CD4-positive, alpha-beta T cell treated with Interleukin-21 for 1 hour (primary cell): Measurements from ENCODE around the gene GSTT4.
A peak's percentile ranks its signal among the peaks of the same experiment; 100 is the strongest.
"Not testable (repeated sequence)": the region's sequence is repeated elsewhere in the genome, so short reads cannot be mapped to it uniquely, and the experiment has no call there.

ENCODE experiments used
- DNase-seq: peaks from one replicate; pipeline ENCODE4 v3.0.0-alpha.2; 2020

Gene GSTT4

GRCh38 chr22:23986089-23986488 is 19.2 kb downstream of the GSTT4 start:
- DNase-seq = not testable (repeated sequence)

- DNase-seq = no peak
These were observed 20.8 kb downstream of the GSTT4 start for GRCh38 chr22:23984430-23984829.

GRCh38 chr22:23980567-23980966 is 24.7 kb downstream of the GSTT4 start:
- not testable (repeated sequence) for DNase-seq

- DNase-seq = not testable (repeated sequence)
These were observed 25.6 kb downstream of the GSTT4 start, which contains the start of gene GSTT2 for GRCh38 chr22:23979557-23980240. GSTT2 (plus strand) TSS chr22:23980134.

- DNase-seq = not testable (repeated sequence)
These were observed 27.9 kb downstream of the GSTT4 start for GRCh38 chr22:23977304-23977703.

GRCh38 chr22:23974836-23975352 is 30.4 kb downstream of the GSTT4 start:
- DNase-seq = not testable (repeated sequence)

- DNase-seq = not testable (repeated sequence)
These were observed 30.9 kb downstream of the GSTT4 start, which contains the start of gene DDT for GRCh38 chr22:23974345-23974744. DDT (minus strand) TSS chr22:23974441; CDS start chr22:23974414, 27 bp downstream.

GRCh38 chr22:23971927-23972326 is 33.3 kb downstream of the GSTT4 start:
- DNase-seq = not testable (repeated sequence)

- DNase-seq = no peak
These were observed 34.3 kb downstream of the GSTT4 start for GRCh38 chr22:23970816-23971486.

GRCh38 chr22:23970201-23970641 is 35.0 kb downstream of the GSTT4 start:
- no peak for DNase-seq

GRCh38 chr22:23969071-23969470 is 36.2 kb downstream of the GSTT4 start:
- no peak for DNase-seq

- not testable (repeated sequence) for DNase-seq
These were observed 38.7 kb downstream of the GSTT4 start, which contains the start of gene DDTL for GRCh38 chr22:23966568-23966967. DDTL (plus strand) TSS chr22:23966888; CDS start chr22:23966915, 27 bp downstream.

- not testable (repeated sequence) for DNase-seq
These were observed 39.2 kb downstream of the GSTT4 start for GRCh38 chr22:23966094-23966493.

GRCh38 chr22:23961084-23961771 is 44.0 kb downstream of the GSTT4 start, which contains the start of gene GSTT2B:
GSTT2B (minus strand) TSS chr22:23961195; CDS start chr22:23961131, 64 bp downstream.
- DNase-seq = not testable (repeated sequence)

- peak; percentile 84 for DNase-seq
These were observed 48.9 kb downstream of the GSTT4 start for GRCh38 chr22:23956301-23956900.

- DNase-seq = not testable (repeated sequence)
These were observed 49.4 kb downstream of the GSTT4 start for GRCh38 chr22:23955886-23956285.

GRCh38 chr22:23954991-23955305 is 50.3 kb downstream of the GSTT4 start:
- not testable (repeated sequence) for DNase-seq

- not testable (repeated sequence) for DNase-seq
These were observed 50.9 kb downstream of the GSTT4 start for GRCh38 chr22:23954193-23954990.

- DNase-seq = not testable (repeated sequence)
These were observed 51.8 kb downstream of the GSTT4 start for GRCh38 chr22:23953485-23953884.

- DNase-seq = not testable (repeated sequence)
These were observed 52.4 kb downstream of the GSTT4 start for GRCh38 chr22:23952794-23953405.

GRCh38 chr22:23951383-23951782 is 53.9 kb downstream of the GSTT4 start:
- DNase-seq = not testable (repeated sequence)
